Kidney epithelial cell (primary cell): Measurements from ENCODE around the gene PHB1. TPM values are rescaled to one million over a fixed set of nuclear protein-coding genes. Genes with fewer than 3 reads are reported as not detected.

ENCODE experiments used
- DNase-seq: peaks from one replicate; pipeline ENCODE4 v3.0.0-alpha.2; 2010; ENCODE audit warnings: low read depth
- H3K27me3 ChIP-seq: 2 replicates; pipeline ENCODE4 v1.6.0; 2011; ENCODE audit warnings: low read length; ENCODE audit not compliant: control insufficient read depth, insufficient read depth
- H3K36me3 ChIP-seq: 2 replicates; pipeline ENCODE4 v1.5.1; 2011; ENCODE audit warnings: low read length; ENCODE audit not compliant: control insufficient read depth, insufficient read depth
- H3K4me3 ChIP-seq: 2 replicates; pipeline ENCODE4 v1.5.1; 2011; ENCODE audit warnings: low read depth, mild to moderate bottlenecking, control low read depth, low read length
- CTCF ChIP-seq: IDR thresholded peaks from 2 replicates; pipeline ENCODE4 v1.5.1; 2011; ENCODE audit warnings: mild to moderate bottlenecking, moderate library complexity, low read length, control low read depth, inconsistent platforms; ENCODE audit not compliant: insufficient read depth, poor library complexity, severe bottlenecking
- total RNA-seq: library from RNA; depleted of rRNA; stranded (reverse); fragments of >200 nt; gene quantifications from 2 replicates; pipeline ENCODE4 v1.2.3, GENCODE V29; 2015

The PHB1 gene
- total RNA-seq, 1 donor from 2014 or later: 143 TPM

- Histone ChIP-seq H3K27me3 (no peaks in the 10 kb centered on the region), H3K4me3 (no peak overlapping the region), H3K36me3 (peaks cover 2% of the 10 kb centered on the region)
- no peak for DNase-seq
- TF ChIP-seq CTCF: no peak
Observed at GRCh38 chr17:49404361-49404760, 10.3 kb downstream of the PHB1 start.

GRCh38 chr17:49403514-49404289 lies 11.0 kb downstream of the PHB1 start:
- Histone ChIP-seq H3K27me3 (no peaks in the 10 kb centered on the region), H3K4me3 (no peak overlapping the region), H3K36me3 (peaks cover 2% of the 10 kb centered on the region)
- DNase-seq: no peak
- no peak for TF ChIP-seq CTCF

- no peak overlapping the region for H3K4me3 ChIP-seq
- no peak for TF ChIP-seq CTCF
Observed at GRCh38 chr17:49402706-49403105, 12.0 kb downstream of the PHB1 start.

GRCh38 chr17:49401971-49402611 lies 12.6 kb downstream of the PHB1 start:
- Histone ChIP-seq H3K36me3 (peaks cover 2% of the 10 kb centered on the region), H3K27me3 (no peaks in the 10 kb centered on the region), H3K4me3 (no peak overlapping the region)
- no peak for TF ChIP-seq CTCF
- no peak for DNase-seq

More at GRCh38 chr17:49402706-49403105, 12.0 kb downstream of the PHB1 start:
- no peak for DNase-seq
- no peaks in the 10 kb centered on the region for H3K27me3 ChIP-seq
- H3K36me3 ChIP-seq: peaks cover 2% of the 10 kb centered on the region

- TF ChIP-seq CTCF: no peak
- DNase-seq: no peak
- Histone ChIP-seq H3K4me3 (no peak overlapping the region), H3K36me3 (no peaks in the 10 kb centered on the region), H3K27me3 (no peaks in the 10 kb centered on the region)
Observed at GRCh38 chr17:49399995-49400394, 14.7 kb downstream of the PHB1 start.

- Histone ChIP-seq H3K36me3 (no peaks in the 10 kb centered on the region), H3K27me3 (no peaks in the 10 kb centered on the region), H3K4me3 (no peak overlapping the region)
- no peak for DNase-seq
- TF ChIP-seq CTCF: no peak
Observed at GRCh38 chr17:49397586-49397985, 17.1 kb downstream of the PHB1 start.
